WERI-Rb-1 (cell line): ENCODE data around the gene NAA15.
"Not testable (repeated sequence)": the region's sequence is repeated elsewhere in the genome, so short reads cannot be mapped to it uniquely, and the experiment has no call there.

Experiments
- DNase-seq: peaks from one replicate; pipeline ENCODE4 v3.0.0-alpha.2; 2020
- H3K27ac ChIP-seq: fragments of 250-450 bp; sonication (Bioruptor Pico); 2 replicates; pipeline ENCODE4 v1.5.1; 2020; ENCODE audit warnings: mild to moderate bottlenecking, moderate library complexity
- H3K27me3 ChIP-seq: fragments of 250-450 bp; sonication (Bioruptor Pico); 2 replicates; pipeline ENCODE4 v1.5.1; 2021; ENCODE audit warnings: mild to moderate bottlenecking, low read depth, moderate library complexity; ENCODE audit not compliant: insufficient read depth, severe bottlenecking
- H3K36me3 ChIP-seq: fragments of 250-450 bp; sonication (Bioruptor Pico); 2 replicates; pipeline ENCODE4 v1.5.1; 2020; ENCODE audit warnings: mild to moderate bottlenecking, moderate library complexity
- H3K4me3 ChIP-seq: 2 replicates; pipeline ENCODE4 v1.5.1; 2011; ENCODE audit warnings: low read depth, mild to moderate bottlenecking, control low read depth, low read length
- H3K9me3 ChIP-seq: fragments of 250-450 bp; sonication (Bioruptor Pico); 2 replicates; pipeline ENCODE4 v1.5.1; 2021; ENCODE audit warnings: mild to moderate bottlenecking, moderate library complexity; ENCODE audit not compliant: severe bottlenecking
- CTCF ChIP-seq: IDR thresholded peaks from 2 replicates; pipeline ENCODE4 v1.5.1; 2011; ENCODE audit warnings: low read depth, mild to moderate bottlenecking, control low read depth, inconsistent platforms, low read length

Gene NAA15

GRCh38 chr4:139301113-139301820 is at the start of gene NAA15:
Gene NAA15 (plus strand): TSS chr4:139301505. CDS start chr4:139301778, 273 bp downstream.
- Histone ChIP-seq H3K4me3 (peak within 1 kb of the TSS; percentile 96), H3K27me3 (no peaks in the 10 kb centered on the region), H3K27ac (peak within 1 kb of the TSS; percentile 94), H3K36me3 (peaks cover 40% of the 10 kb centered on the region), H3K9me3 (peaks cover 3% of the 10 kb centered on the region)
- DNase-seq, result peak; percentile 100
- no peak for TF ChIP-seq CTCF

- no peak for TF ChIP-seq CTCF
Observed at GRCh38 chr4:139253046-139253445, 48.3 kb upstream of the NAA15 start.

GRCh38 chr4:139253713-139254112 is 47.6 kb upstream of the NAA15 start:
- H3K27me3 ChIP-seq, result no peaks in the 10 kb centered on the region
- no peak overlapping the region for H3K4me3 ChIP-seq
- no peak overlapping the region for H3K27ac ChIP-seq
- H3K36me3 ChIP-seq, result no peaks in the 10 kb centered on the region
- TF ChIP-seq CTCF, result no peak
- no peaks in the 10 kb centered on the region for H3K9me3 ChIP-seq
- no peak for DNase-seq

More at GRCh38 chr4:139253046-139253445, 48.3 kb upstream of the NAA15 start:
- no peak overlapping the region for H3K4me3 ChIP-seq
- no peaks in the 10 kb centered on the region for H3K36me3 ChIP-seq
- no peak overlapping the region for H3K27ac ChIP-seq
- H3K27me3 ChIP-seq, result no peaks in the 10 kb centered on the region
- no peak for DNase-seq
- H3K9me3 ChIP-seq, result no peaks in the 10 kb centered on the region

- H3K27me3 ChIP-seq, H3K27ac ChIP-seq, H3K9me3 ChIP-seq, DNase-seq, H3K36me3 ChIP-seq, H3K4me3 ChIP-seq: not testable (repeated sequence)
Observed at GRCh38 chr4:139255581-139255980, 45.7 kb upstream of the NAA15 start.

GRCh38 chr4:139256349-139256748 is 45.0 kb upstream of the NAA15 start:
- Histone ChIP-seq H3K36me3 (no peaks in the 10 kb centered on the region), H3K4me3 (no peak overlapping the region), H3K9me3 (no peaks in the 10 kb centered on the region), H3K27ac (no peak overlapping the region), H3K27me3 (no peaks in the 10 kb centered on the region)
- no peak for DNase-seq
- no peak for TF ChIP-seq CTCF

- no peak for TF ChIP-seq CTCF
- no peak for DNase-seq
- no peaks in the 10 kb centered on the region for H3K27me3 ChIP-seq
- no peak overlapping the region for H3K4me3 ChIP-seq
- no peaks in the 10 kb centered on the region for H3K9me3 ChIP-seq
- H3K36me3 ChIP-seq, result no peaks in the 10 kb centered on the region
- H3K27ac ChIP-seq, result no peak overlapping the region
Observed at GRCh38 chr4:139265654-139266053, 35.7 kb upstream of the NAA15 start.
